Loucy (cell line): Measurements from ENCODE around the gene TICAM1.

Experiments used
- H2AFZ ChIP-seq: fragments of 200-600 bp; sonication (generic); 2 replicates; pipeline ENCODE4 v1.6.0; 2016; ENCODE audit warnings: antibody characterized with exemption, mild to moderate bottlenecking, low read length, moderate library complexity
- H3F3A ChIP-seq: fragments of 200-600 bp; 2 replicates; pipeline ENCODE4 v1.6.0; 2016; ENCODE audit warnings: antibody characterized with exemption, low read depth, mild to moderate bottlenecking
- H3K27me3 ChIP-seq: fragments of 200-600 bp; sonication (generic); 2 replicates; pipeline ENCODE4 v1.6.1; 2014; ENCODE audit warnings: low read length, mild to moderate bottlenecking; ENCODE audit not compliant: insufficient read depth, poor library complexity, severe bottlenecking
- H3K36me3 ChIP-seq: fragments of 200-600 bp; sonication (generic); 2 replicates; pipeline ENCODE4 v1.6.1; 2016; ENCODE audit warnings: low read length; ENCODE audit not compliant: insufficient read depth
- H3K4me1 ChIP-seq: fragments of 200-600 bp; sonication (generic); 2 replicates; pipeline ENCODE4 v1.5.1; 2014; ENCODE audit warnings: low read length, mild to moderate bottlenecking; ENCODE audit not compliant: insufficient read depth, poor library complexity, severe bottlenecking
- H3K4me2 ChIP-seq: fragments of 200-600 bp; sonication (generic); 2 replicates; pipeline ENCODE4 v1.6.0; 2014; ENCODE audit warnings: antibody characterized with exemption, low read length, low read depth, mild to moderate bottlenecking; ENCODE audit not compliant: poor library complexity, severe bottlenecking
- H3K4me3 ChIP-seq: fragments of 200-600 bp; sonication (generic); 2 replicates; pipeline ENCODE4 v1.5.1; 2014; ENCODE audit warnings: low read length, mild to moderate bottlenecking, mixed read lengths; ENCODE audit not compliant: poor library complexity, severe bottlenecking
- H3K79me2 ChIP-seq: fragments of 200-600 bp; sonication (generic); 2 replicates; pipeline ENCODE4 v1.6.1; 2014; ENCODE audit warnings: low read length; ENCODE audit not compliant: insufficient read depth
- H3K9ac ChIP-seq: fragments of 200-600 bp; sonication (generic); 2 replicates; pipeline ENCODE4 v1.6.0; 2014; ENCODE audit warnings: mild to moderate bottlenecking, low read depth, low read length, moderate library complexity; ENCODE audit not compliant: poor library complexity, severe bottlenecking
- H3K9me2 ChIP-seq: fragments of 200-600 bp; sonication (generic); replicated peaks from 2 replicates; pipeline ENCODE4 v1.6.1; 2016; ENCODE audit warnings: low read depth, low read length, mixed read lengths
- H3K9me3 ChIP-seq: fragments of 200-600 bp; sonication (generic); 2 replicates; pipeline ENCODE4 v1.6.1; 2014; ENCODE audit warnings: mild to moderate bottlenecking, antibody characterized with exemption, low read length, low read depth; ENCODE audit not compliant: insufficient read depth
- H4K20me1 ChIP-seq: fragments of 200-600 bp; sonication (generic); 2 replicates; pipeline ENCODE4 v1.6.0; 2014; ENCODE audit warnings: antibody characterized with exemption, low read length, mild to moderate bottlenecking; ENCODE audit not compliant: insufficient read depth, poor library complexity, severe bottlenecking
- CTCF ChIP-seq: fragments of 200-600 bp; sonication (generic); conservative IDR thresholded peaks from 2 replicates; pipeline ENCODE4 v1.5.1; 2014; ENCODE audit warnings: mild to moderate bottlenecking, antibody characterized with exemption, low read length
- EZH2phosphoT487 ChIP-seq: fragments of 200-600 bp; IDR thresholded peaks from 2 replicates; pipeline ENCODE4 v1.6.1; 2018; ENCODE audit warnings: antibody characterized with exemption, mild to moderate bottlenecking, moderate library complexity, borderline replicate concordance

Gene TICAM1

GRCh38 chr19:4877753-4878490, 46.4 kb upstream of the TICAM1 start:
- Histone ChIP-seq H3F3A (no peaks in the 10 kb centered on the region), H3K27me3 (no peaks in the 10 kb centered on the region), H3K4me3 (no peak overlapping the region), H3K36me3 (no peaks in the 10 kb centered on the region), H3K79me2 (no peaks in the 10 kb centered on the region), H3K4me1 (no peaks in the 10 kb centered on the region), H3K9me2 (no peaks in the 10 kb centered on the region), H3K9me3 (no peaks in the 10 kb centered on the region), H3K4me2 (no peak overlapping the region), H2AFZ (no peak overlapping the region), H4K20me1 (no peaks in the 10 kb centered on the region), H3K9ac (peak overlapping the region; percentile 17)
- TF ChIP-seq EZH2phosphoT487, result no peak
- TF ChIP-seq CTCF, result no peak

- H2AFZ ChIP-seq, result no peak overlapping the region
- H3K9ac ChIP-seq, result no peak overlapping the region
- H3K36me3 ChIP-seq, result no peaks in the 10 kb centered on the region
- no peaks in the 10 kb centered on the region for H3K9me2 ChIP-seq
- no peaks in the 10 kb centered on the region for H4K20me1 ChIP-seq
- TF ChIP-seq CTCF (no peak), EZH2phosphoT487 (no peak)
- no peak overlapping the region for H3K4me2 ChIP-seq
- peaks cover 12% of the 10 kb centered on the region for H3K4me1 ChIP-seq
- no peaks in the 10 kb centered on the region for H3K9me3 ChIP-seq
- H3K27me3 ChIP-seq, result no peaks in the 10 kb centered on the region
- 0 out of 2 replicates have a peak, but pooled peaks cover 3% of the 10 kb centered on the region for H3F3A ChIP-seq
- H3K4me3 ChIP-seq, result no peak overlapping the region
- no peaks in the 10 kb centered on the region for H3K79me2 ChIP-seq
These were observed 42.4 kb upstream of the TICAM1 start for GRCh38 chr19:4873930-4874329.

- no peaks in the 10 kb centered on the region for H3K9me2 ChIP-seq
- H3F3A ChIP-seq, result 0 out of 2 replicates have a peak, but pooled peaks cover 3% of the 10 kb centered on the region
- peaks cover 1% of the 10 kb centered on the region for H4K20me1 ChIP-seq
- H3K79me2 ChIP-seq, result peaks cover 7% of the 10 kb centered on the region
- H2AFZ ChIP-seq, result no peak overlapping the region
- no peak for TF ChIP-seq CTCF
- TF ChIP-seq EZH2phosphoT487, result no peak
- no peak overlapping the region for H3K9ac ChIP-seq
- H3K9me3 ChIP-seq, result no peaks in the 10 kb centered on the region
- H3K4me2 ChIP-seq, result no peak overlapping the region
- H3K36me3 ChIP-seq, result no peaks in the 10 kb centered on the region
- no peak overlapping the region for H3K4me3 ChIP-seq
- H3K4me1 ChIP-seq, result peaks cover 15% of the 10 kb centered on the region
- H3K27me3 ChIP-seq, result no peaks in the 10 kb centered on the region
These were observed 40.2 kb upstream of the TICAM1 start for GRCh38 chr19:4871711-4872110.
